Measurements from ENCODE around the gene MAP4.

DNA sequence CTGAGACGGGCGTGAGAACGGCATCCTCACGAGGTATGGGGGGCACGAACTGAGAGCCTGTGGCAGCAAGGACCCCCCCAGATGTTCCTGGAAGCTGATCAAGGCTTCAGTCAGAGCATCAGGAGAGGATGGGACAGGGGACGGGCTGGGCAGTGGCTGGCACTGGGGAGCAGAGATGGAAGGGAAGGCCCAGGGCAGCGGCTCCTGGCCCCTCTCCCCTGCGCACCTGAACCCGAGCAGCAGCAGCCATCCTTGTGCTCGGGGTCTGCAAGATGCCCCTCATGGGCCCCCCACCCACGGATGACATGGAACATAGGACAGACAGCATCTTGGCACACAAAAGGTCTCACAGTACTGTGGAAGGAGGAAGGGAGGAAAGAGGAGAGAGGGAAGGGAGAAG lies 161.9 kb downstream of the MAP4 start:
- TF ChIP-seq, protein P1, sequence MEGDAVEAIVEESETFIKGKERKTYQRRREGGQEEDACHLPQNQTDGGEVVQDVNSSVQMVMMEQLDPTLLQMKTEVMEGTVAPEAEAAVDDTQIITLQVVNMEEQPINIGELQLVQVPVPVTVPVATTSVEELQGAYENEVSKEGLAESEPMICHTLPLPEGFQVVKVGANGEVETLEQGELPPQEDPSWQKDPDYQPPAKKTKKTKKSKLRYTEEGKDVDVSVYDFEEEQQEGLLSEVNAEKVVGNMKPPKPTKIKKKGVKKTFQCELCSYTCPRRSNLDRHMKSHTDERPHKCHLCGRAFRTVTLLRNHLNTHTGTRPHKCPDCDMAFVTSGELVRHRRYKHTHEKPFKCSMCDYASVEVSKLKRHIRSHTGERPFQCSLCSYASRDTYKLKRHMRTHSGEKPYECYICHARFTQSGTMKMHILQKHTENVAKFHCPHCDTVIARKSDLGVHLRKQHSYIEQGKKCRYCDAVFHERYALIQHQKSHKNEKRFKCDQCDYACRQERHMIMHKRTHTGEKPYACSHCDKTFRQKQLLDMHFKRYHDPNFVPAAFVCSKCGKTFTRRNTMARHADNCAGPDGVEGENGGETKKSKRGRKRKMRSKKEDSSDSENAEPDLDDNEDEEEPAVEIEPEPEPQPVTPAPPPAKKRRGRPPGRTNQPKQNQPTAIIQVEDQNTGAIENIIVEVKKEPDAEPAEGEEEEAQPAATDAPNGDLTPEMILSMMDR (conservative IDR thresholded peaks at IDR 0.05; ENCODE audit: low read length), result no peak
- no peak for TF ChIP-seq EZH2phosphoT487 (IDR thresholded peaks at IDR 0.05; ENCODE audit: borderline replicate concordance)

Data from Loucy (cell line).